ENCODE results near the gene KCNMB1. TPM values are rescaled to one million over a fixed set of nuclear protein-coding genes. Genes with fewer than 3 reads are reported as not detected.

The KCNMB1 gene
- polyA plus RNA-seq, 1 donor (not counting 4 experiments of a cell fraction or from before 2014, with no cell fraction given): not detected

DNA sequence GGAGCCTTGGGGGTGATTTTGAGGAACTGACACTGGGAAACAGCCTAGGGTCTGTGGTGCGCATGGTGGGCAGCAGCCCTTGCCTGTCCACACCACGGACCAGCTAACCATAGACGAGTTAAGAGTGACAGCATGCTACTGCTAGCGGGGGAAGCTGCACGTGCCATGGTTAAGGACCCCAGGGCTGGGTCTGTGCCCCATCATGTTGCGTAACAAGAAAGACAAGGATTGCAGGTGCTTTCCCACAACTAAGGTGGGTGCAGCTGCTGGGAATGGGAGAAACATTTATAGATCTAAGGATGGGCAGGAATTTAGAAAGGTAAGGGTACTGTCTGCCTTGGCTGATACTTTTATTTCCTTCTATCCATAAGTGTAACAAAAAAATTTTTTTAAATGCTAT lies 17.9 kb upstream of the KCNMB1 start:
- Histone ChIP-seq H3K79me2 (ENCODE audit: control insufficient read depth, insufficient read depth, low read length) (no peaks in the 10 kb centered on the region), H2AFZ (ENCODE audit: control insufficient read depth, low read length) (no peak overlapping the region), H3K36me3 (ENCODE audit: control insufficient read depth in 2 of 2, extremely low read depth in 1 of 2, insufficient read depth in 2 of 2, low read length in 2 of 2) (no peaks in the 10 kb centered on the region), H3K27ac (ENCODE audit: control insufficient read depth, insufficient read depth, low read length) (no peak overlapping the region), H4K20me1 (ENCODE audit: control insufficient read depth, extremely low read depth, insufficient read depth, low read length) (no peaks in the 10 kb centered on the region), H3K9ac (ENCODE audit: control insufficient read depth, extremely low read depth, insufficient read depth, low read length) (no peak overlapping the region), H3K4me1 (ENCODE audit: control insufficient read depth, extremely low read depth, insufficient read depth, low read length) (no peaks in the 10 kb centered on the region), H3K4me2 (ENCODE audit: control insufficient read depth, extremely low read depth, insufficient read depth, low read depth, low read length) (no peak overlapping the region), H3K9me1 (ENCODE audit: control insufficient read depth, extremely low read depth, insufficient read depth, low read length) (no peaks in the 10 kb centered on the region), H3K4me3 (ENCODE audit: control insufficient read depth in 2 of 3, extremely low read depth in 1 of 3, insufficient read depth in 2 of 3, low read depth in 1 of 3, low read length in 3 of 3) (no peak overlapping the region), H3K27me3 (ENCODE audit: control insufficient read depth, extremely low read depth, insufficient read depth, low read length) (no peaks in the 10 kb centered on the region), H3K9me3 (ENCODE audit: control insufficient read depth, low read depth, low read length) (no peaks in the 10 kb centered on the region)
- DNase-seq (ENCODE audit: low read depth, low spot score): no peak
- dilution Hi-C loops (cut with MboI; ENCODE audit: extremely low pct_ligation_motif_present, low sequenced_read_pairs): no loop called here
- TF ChIP-seq EZH2 (IDR thresholded peaks at IDR 0.05; ENCODE audit: low read length): no peak
- TF ChIP-seq, protein P1, sequence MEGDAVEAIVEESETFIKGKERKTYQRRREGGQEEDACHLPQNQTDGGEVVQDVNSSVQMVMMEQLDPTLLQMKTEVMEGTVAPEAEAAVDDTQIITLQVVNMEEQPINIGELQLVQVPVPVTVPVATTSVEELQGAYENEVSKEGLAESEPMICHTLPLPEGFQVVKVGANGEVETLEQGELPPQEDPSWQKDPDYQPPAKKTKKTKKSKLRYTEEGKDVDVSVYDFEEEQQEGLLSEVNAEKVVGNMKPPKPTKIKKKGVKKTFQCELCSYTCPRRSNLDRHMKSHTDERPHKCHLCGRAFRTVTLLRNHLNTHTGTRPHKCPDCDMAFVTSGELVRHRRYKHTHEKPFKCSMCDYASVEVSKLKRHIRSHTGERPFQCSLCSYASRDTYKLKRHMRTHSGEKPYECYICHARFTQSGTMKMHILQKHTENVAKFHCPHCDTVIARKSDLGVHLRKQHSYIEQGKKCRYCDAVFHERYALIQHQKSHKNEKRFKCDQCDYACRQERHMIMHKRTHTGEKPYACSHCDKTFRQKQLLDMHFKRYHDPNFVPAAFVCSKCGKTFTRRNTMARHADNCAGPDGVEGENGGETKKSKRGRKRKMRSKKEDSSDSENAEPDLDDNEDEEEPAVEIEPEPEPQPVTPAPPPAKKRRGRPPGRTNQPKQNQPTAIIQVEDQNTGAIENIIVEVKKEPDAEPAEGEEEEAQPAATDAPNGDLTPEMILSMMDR (optimal IDR thresholded peaks at IDR 0.05 in 1 of 3, IDR thresholded peaks at IDR 0.05 in 1 of 3, conservative IDR thresholded peaks at IDR 0.05 in 1 of 3; ENCODE audit: extremely low read depth in 1 of 3, insufficient read depth in 2 of 3, low read length in 3 of 3): no peak
- FAIRE-seq: no peak

DNA sequence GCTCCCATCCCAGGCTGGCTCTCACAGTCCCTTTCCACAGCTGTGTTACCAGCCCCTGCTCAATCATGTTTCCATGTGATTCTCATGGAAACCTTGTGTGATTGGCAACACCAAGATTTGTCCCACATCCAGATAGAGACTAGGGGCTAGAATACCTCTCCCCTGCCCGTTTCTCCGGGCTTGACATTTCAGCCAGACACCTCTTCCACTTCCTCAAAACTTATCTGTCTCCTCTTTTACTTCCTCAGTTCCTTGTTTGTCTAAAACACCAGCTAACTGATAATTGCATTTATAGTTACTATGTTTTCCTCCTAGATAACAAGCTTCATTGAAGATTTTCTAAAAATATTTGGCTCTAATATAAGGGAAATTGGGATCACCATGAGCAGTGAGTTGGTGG lies 16.6 kb upstream of the KCNMB1 start:
- no peak for FAIRE-seq
- Histone ChIP-seq H3K9me3 (ENCODE audit: control insufficient read depth, low read depth, low read length) (no peaks in the 10 kb centered on the region), H4K20me1 (ENCODE audit: control insufficient read depth, extremely low read depth, insufficient read depth, low read length) (no peaks in the 10 kb centered on the region), H3K27me3 (ENCODE audit: control insufficient read depth, extremely low read depth, insufficient read depth, low read length) (no peaks in the 10 kb centered on the region), H3K36me3 (ENCODE audit: control insufficient read depth in 2 of 2, extremely low read depth in 1 of 2, insufficient read depth in 2 of 2, low read length in 2 of 2) (no peaks in the 10 kb centered on the region), H3K79me2 (ENCODE audit: control insufficient read depth, insufficient read depth, low read length) (no peaks in the 10 kb centered on the region), H3K4me3 (ENCODE audit: control insufficient read depth in 2 of 3, extremely low read depth in 1 of 3, insufficient read depth in 2 of 3, low read depth in 1 of 3, low read length in 3 of 3) (no peak overlapping the region), H3K9ac (ENCODE audit: control insufficient read depth, extremely low read depth, insufficient read depth, low read length) (no peak overlapping the region), H3K9me1 (ENCODE audit: control insufficient read depth, extremely low read depth, insufficient read depth, low read length) (no peaks in the 10 kb centered on the region), H3K27ac (ENCODE audit: control insufficient read depth, insufficient read depth, low read length) (no peak overlapping the region), H3K4me2 (ENCODE audit: control insufficient read depth, extremely low read depth, insufficient read depth, low read depth, low read length) (no peak overlapping the region), H2AFZ (ENCODE audit: control insufficient read depth, low read length) (no peak overlapping the region), H3K4me1 (ENCODE audit: control insufficient read depth, extremely low read depth, insufficient read depth, low read length) (no peaks in the 10 kb centered on the region)
- TF ChIP-seq, protein P1 (optimal IDR thresholded peaks at IDR 0.05 in 1 of 3, IDR thresholded peaks at IDR 0.05 in 1 of 3, conservative IDR thresholded peaks at IDR 0.05 in 1 of 3; ENCODE audit: extremely low read depth in 1 of 3, insufficient read depth in 2 of 3, low read length in 3 of 3): no peak
- no peak for TF ChIP-seq EZH2 (IDR thresholded peaks at IDR 0.05; ENCODE audit: low read length)
- no peak for DNase-seq (ENCODE audit: low read depth, low spot score)
- dilution Hi-C loops (cut with MboI; ENCODE audit: extremely low pct_ligation_motif_present, low sequenced_read_pairs): no loop called here
